Activated CD8-positive, alpha-beta T cell treated with anti-CD3 and anti-CD28 coated beads for 36 hours (primary cell): Measurements from ENCODE around the gene PKNOX2. TPM values are rescaled to one million over a fixed set of nuclear protein-coding genes. Genes with fewer than 3 reads are reported as not detected.
A peak's percentile ranks its signal among the peaks of the same experiment; 100 is the strongest.

Experiments
- ATAC-seq: fragments of 200-7000 bp; cut with Tn5 transposase; one replicate; pipeline ENCODE4 v1.10.0; 2021; ENCODE audit warnings: mild to moderate bottlenecking, moderate library complexity
- CTCF ChIA-PET: fragments of 350-600 bp; sonication (Branson Sonifier 250); formaldehyde crosslinking; loops from one replicate; lab custom pipeline; 2021; ENCODE audit warnings: antibody characterized with exemption; lab: Charles Lee
- POLR2A ChIA-PET: fragments of 350-600 bp; sonication (Branson Sonifier 250); formaldehyde crosslinking; loops from one replicate; lab custom pipeline; 2021; ENCODE audit warnings: antibody characterized with exemption; lab: Charles Lee
- DNase-seq: peaks from one replicate; pipeline ENCODE4 v3.0.0-alpha.2; 2020
- H3K27ac Mint-ChIP-seq: one replicate; pipeline ENCODE4 v1.8.0; 2021; ENCODE audit warnings: mild to moderate bottlenecking, mixed read lengths
- H3K27me3 Mint-ChIP-seq: one replicate; pipeline ENCODE4 v1.8.0; 2021; ENCODE audit warnings: mixed read lengths
- H3K36me3 Mint-ChIP-seq: one replicate; pipeline ENCODE4 v1.8.0; 2021; ENCODE audit warnings: low read depth, mixed read lengths
- H3K4me1 Mint-ChIP-seq: one replicate; pipeline ENCODE4 v1.8.0; 2021; ENCODE audit warnings: low read depth, mixed read lengths
- H3K4me3 Mint-ChIP-seq: one replicate; pipeline ENCODE4 v1.8.0; 2021; ENCODE audit warnings: mild to moderate bottlenecking, moderate library complexity, mixed read lengths
- H3K9me3 Mint-ChIP-seq: one replicate; pipeline ENCODE4 v1.8.0; 2021; ENCODE audit warnings: mixed read lengths
- intact Hi-C: fragments of 100-400 bp; cut with micrococcal nuclease; formaldehyde crosslinking; loops from one replicate; pipeline ENCODE4 v1.10.0; 2022
- total RNA-seq, 2 experiments: library from RNA; stranded (reverse); gene quantifications; one replicate each; pipeline ENCODE4 v1.2.3, GENCODE V29; 2021
- TF ChIP-seq, protein P1 (sequence below): fragments of 200-600 bp; IDR thresholded peaks from one replicate; pipeline ENCODE4 v1.8.0; 2022; ENCODE audit warnings: antibody characterized with exemption, mild to moderate bottlenecking

The PKNOX2 gene
- total RNA-seq, 2 experiments from 2014 or later = not detected

DNA sequence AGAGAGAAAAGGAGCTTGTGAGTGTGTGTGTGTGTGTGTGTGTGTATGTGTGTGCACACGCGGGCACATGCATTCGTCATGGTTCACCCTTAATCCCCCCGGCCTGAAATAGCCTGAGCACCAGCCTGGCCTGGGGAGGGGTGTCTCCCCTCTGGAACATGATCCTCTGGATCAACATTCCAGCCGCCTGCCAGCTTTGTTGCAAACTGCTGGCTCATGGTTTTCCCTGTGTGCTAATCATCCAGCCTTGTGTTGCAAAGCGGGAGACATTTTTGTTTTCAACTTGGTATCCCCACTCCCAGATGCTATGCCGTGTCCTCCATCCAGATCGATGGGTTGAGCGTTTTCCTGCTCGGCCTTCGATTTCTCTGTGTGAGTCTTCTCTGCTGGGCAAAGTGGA is 237.2 kb downstream of the PKNOX2 start:
- POLR2A ChIA-PET = no interaction called here
- CTCF ChIA-PET = no interaction called here
- no peak for DNase-seq
- Mint-ChIP-seq H3K36me3 (no peaks in the 10 kb centered on the region), H3K27ac (no peak overlapping the region), H3K4me3 (no peak overlapping the region), H3K4me1 (peaks cover 4% of the 10 kb centered on the region), H3K27me3 (peaks cover 46% of the 10 kb centered on the region), H3K9me3 (no peaks in the 10 kb centered on the region)
- TF ChIP-seq, protein P1, sequence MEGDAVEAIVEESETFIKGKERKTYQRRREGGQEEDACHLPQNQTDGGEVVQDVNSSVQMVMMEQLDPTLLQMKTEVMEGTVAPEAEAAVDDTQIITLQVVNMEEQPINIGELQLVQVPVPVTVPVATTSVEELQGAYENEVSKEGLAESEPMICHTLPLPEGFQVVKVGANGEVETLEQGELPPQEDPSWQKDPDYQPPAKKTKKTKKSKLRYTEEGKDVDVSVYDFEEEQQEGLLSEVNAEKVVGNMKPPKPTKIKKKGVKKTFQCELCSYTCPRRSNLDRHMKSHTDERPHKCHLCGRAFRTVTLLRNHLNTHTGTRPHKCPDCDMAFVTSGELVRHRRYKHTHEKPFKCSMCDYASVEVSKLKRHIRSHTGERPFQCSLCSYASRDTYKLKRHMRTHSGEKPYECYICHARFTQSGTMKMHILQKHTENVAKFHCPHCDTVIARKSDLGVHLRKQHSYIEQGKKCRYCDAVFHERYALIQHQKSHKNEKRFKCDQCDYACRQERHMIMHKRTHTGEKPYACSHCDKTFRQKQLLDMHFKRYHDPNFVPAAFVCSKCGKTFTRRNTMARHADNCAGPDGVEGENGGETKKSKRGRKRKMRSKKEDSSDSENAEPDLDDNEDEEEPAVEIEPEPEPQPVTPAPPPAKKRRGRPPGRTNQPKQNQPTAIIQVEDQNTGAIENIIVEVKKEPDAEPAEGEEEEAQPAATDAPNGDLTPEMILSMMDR = no peak
- intact Hi-C loops = loop anchor here (10.0 kb wide), 1 partner anchor 437 kb away; no protein-coding TSS in a partner anchor
- no peak for ATAC-seq

DNA sequence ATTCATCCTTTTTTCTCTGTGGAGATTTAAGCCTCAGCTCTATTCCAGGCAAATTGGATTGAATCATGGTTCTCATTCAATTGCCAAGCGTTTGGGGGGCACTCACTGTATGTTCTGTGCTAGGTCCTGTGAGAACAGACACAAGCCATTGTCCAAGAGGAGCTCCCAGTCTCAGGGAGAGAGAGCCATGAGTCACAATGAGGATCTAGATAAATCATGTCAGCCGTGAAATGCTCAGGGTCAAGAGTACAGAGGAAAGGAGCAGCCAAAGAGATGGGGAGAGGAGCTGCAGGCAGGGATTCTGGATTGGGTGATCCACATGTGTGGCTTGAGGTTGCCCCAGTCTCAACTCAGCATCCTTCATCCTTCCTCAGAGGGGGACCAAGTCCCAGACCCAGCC is 237.9 kb downstream of the PKNOX2 start:
- POLR2A ChIA-PET = no interaction called here
- Mint-ChIP-seq H3K9me3 (no peaks in the 10 kb centered on the region), H3K27ac (no peak overlapping the region), H3K36me3 (no peaks in the 10 kb centered on the region), H3K27me3 (peaks cover 47% of the 10 kb centered on the region), H3K4me3 (no peak overlapping the region), H3K4me1 (peaks cover 4% of the 10 kb centered on the region)
- CTCF ChIA-PET = no interaction called here
- TF ChIP-seq, protein P1 = no peak
- ATAC-seq (no peak), DNase-seq (no peak)
- intact Hi-C loops = loop anchor here (10.0 kb wide), 1 partner anchor 438 kb away; no protein-coding TSS in a partner anchor

DNA sequence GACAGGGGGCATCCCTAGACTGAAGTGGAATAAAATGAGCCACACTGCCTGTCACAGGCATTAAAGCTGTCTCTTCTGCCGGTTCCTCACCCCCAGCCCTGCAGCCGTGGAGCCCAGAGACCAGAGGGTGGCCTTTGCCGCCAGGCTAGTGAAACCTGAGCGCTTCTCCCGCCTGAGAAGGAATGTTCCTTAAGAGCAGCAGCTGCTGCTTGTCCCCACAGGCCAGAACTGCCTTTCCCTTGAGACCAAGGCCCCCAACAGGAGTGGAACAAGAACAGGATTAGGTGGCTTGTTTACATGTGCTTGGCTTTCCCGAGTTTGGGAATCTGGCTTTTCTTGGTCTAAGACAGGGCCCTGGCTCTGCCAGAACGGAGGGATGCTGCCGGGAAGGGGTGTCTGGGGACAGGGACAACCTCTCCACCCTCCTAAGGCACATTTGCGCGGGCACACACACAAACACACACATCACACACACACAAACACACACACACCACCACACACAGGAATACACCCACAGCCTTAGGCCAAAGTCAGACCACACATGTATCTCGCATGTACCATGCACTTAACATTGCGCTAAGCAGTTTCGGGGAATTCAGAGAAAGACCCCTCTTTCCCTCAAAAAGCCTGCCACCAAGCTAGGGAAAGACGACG is 239.7 kb downstream of the PKNOX2 start:
- ChIA-PET CTCF (interaction anchor here (0.7 to 2.7 kb wide), 16 partner anchors 8 to 443 kb away, joined by 3 to 12 read pairs (median 4); no protein-coding TSS in a partner anchor), POLR2A (no interaction called here)
- TF ChIP-seq, protein P1 = no peak
- Mint-ChIP-seq H3K4me1 (peaks cover 4% of the 10 kb centered on the region), H3K27me3 (peaks cover 46% of the 10 kb centered on the region), H3K9me3 (no peaks in the 10 kb centered on the region), H3K36me3 (no peaks in the 10 kb centered on the region), H3K4me3 (no peak overlapping the region), H3K27ac (no peak overlapping the region)
- no peak for ATAC-seq
- intact Hi-C loops = loop anchor here (10.0 kb wide), 1 partner anchor 439 kb away; no protein-coding TSS in a partner anchor
- DNase-seq = no peak

DNA sequence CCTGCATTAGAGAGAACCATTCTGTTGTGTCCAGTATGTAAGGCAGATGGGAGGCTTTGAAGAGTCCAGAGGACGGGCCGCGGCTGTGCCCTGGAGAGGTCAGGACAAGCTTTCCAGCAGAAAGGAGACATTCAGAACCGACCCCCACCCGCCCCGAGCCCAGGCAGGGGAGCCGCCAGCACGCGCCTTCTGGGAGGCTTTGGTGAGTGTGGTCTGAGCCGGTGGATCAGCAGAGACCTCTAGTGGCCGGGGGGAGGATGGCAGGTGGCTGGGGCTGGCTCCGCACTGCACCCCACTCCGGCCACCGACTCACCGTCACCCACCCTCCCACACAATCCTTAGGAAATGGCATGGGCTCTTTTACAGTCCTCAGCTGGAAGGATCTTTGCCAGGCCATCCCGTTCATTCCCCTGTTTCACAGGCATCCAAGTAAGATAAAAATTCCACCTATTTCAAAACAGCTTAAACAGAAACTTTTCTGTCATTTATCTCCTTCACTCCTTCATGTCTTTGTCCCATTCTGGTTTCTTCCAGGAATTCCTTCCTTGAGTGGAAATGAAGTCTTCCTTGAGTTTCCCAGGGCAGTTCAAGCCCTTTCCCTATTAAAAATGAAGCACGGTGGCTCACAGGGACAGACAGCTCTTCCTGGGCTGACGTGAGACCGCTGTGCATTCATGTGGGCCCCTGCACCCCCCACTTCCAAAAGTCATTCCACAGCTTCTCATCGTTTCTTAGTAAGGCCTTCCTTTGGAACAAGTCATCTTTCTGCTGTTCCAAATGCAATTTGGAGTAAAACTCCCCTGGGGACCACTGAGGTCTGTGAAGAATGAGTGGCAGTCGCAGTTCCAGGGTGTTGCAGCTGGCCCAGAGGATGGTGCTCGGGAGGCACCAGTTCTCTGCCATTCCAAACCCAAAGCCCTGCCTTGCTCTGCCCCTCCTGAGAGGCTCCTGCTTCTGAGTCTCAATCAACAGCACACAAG is 240.6 kb downstream of the PKNOX2 start:
- H3K36me3 Mint-ChIP-seq = no peaks in the 10 kb centered on the region
- CTCF ChIA-PET = interaction anchor here (0.6 to 2.7 kb wide), 26 partner anchors 8 to 263 kb away, joined by 3 to 12 read pairs (median 4); no protein-coding TSS in a partner anchor

More for the DNA sequence above, 240.6 kb downstream of the PKNOX2 start:
- Mint-ChIP-seq H3K9me3 (no peaks in the 10 kb centered on the region), H3K4me3 (no peak overlapping the region), H3K27ac (no peak overlapping the region), H3K4me1 (peaks cover 4% of the 10 kb centered on the region), H3K27me3 (peaks cover 42% of the 10 kb centered on the region)
- TF ChIP-seq, protein P1 = peak; percentile 81
- POLR2A ChIA-PET = no interaction called here
- peak; percentile 99 for ATAC-seq
- peak; percentile 78 for DNase-seq
- intact Hi-C loops = loop anchor here (10.0 kb wide), 1 partner anchor 440 kb away; no protein-coding TSS in a partner anchor
